ENCODE data around the gene RTBDN.

The RTBDN gene

GRCh38 chr19:12842511-12842910 lies 8.1 kb upstream of the RTBDN start:
- H3K4me3 ChIP-seq (ENCODE audit: low read depth, low read length) = no peak overlapping the region
- TF ChIP-seq CTCF (IDR thresholded peaks at IDR 0.05; ENCODE audit: low read depth, low read length, missing control alignments) = no peak
- in situ Hi-C loops (cut with HindIII; ENCODE audit: low sequenced_read_pairs) = no loop called here
- no peak for DNase-seq (ENCODE audit: low read depth)

GRCh38 chr19:12841094-12841493 lies 6.7 kb upstream of the RTBDN start:
- DNase-seq (ENCODE audit: low read depth) = no peak
- in situ Hi-C loops (cut with HindIII; ENCODE audit: low sequenced_read_pairs) = no loop called here
- TF ChIP-seq CTCF (IDR thresholded peaks at IDR 0.05; ENCODE audit: low read depth, low read length, missing control alignments) = no peak
- peak overlapping the region; percentile 21 for H3K4me3 ChIP-seq (ENCODE audit: low read depth, low read length)

GRCh38 chr19:12840091-12841079 lies 6.0 kb upstream of the RTBDN start:
- DNase-seq (ENCODE audit: low read depth) = no peak
- in situ Hi-C loops (cut with HindIII; ENCODE audit: low sequenced_read_pairs) = no loop called here
- TF ChIP-seq CTCF (IDR thresholded peaks at IDR 0.05; ENCODE audit: low read depth, low read length, missing control alignments) = no peak
- H3K4me3 ChIP-seq (ENCODE audit: low read depth, low read length) = peak overlapping the region; percentile 21

GRCh38 chr19:12838886-12839756 lies 4.7 kb upstream of the RTBDN start:
- no peak for TF ChIP-seq CTCF (IDR thresholded peaks at IDR 0.05; ENCODE audit: low read depth, low read length, missing control alignments)
- DNase-seq (ENCODE audit: low read depth) = no peak
- no peak overlapping the region for H3K4me3 ChIP-seq (ENCODE audit: low read depth, low read length)
- in situ Hi-C loops (cut with HindIII; ENCODE audit: low sequenced_read_pairs) = no loop called here

GRCh38 chr19:12838182-12838885 lies 4.0 kb upstream of the RTBDN start, which contains the start of gene MAST1:
Gene MAST1, plus strand, starts transcription at chr19:12838515. Its CDS starts 58 bp downstream, at chr19:12838573.
- in situ Hi-C loops (cut with HindIII; ENCODE audit: low sequenced_read_pairs) = no loop called here
- TF ChIP-seq CTCF (IDR thresholded peaks at IDR 0.05; ENCODE audit: low read depth, low read length, missing control alignments) = no peak
- H3K4me3 ChIP-seq (ENCODE audit: low read depth, low read length) = peak within 1 kb of the TSS; percentile 22
- DNase-seq (ENCODE audit: low read depth) = no peak

- in situ Hi-C loops (cut with HindIII; ENCODE audit: low sequenced_read_pairs) = no loop called here
- TF ChIP-seq CTCF (IDR thresholded peaks at IDR 0.05; ENCODE audit: low read depth, low read length, missing control alignments) = no peak
- H3K4me3 ChIP-seq (ENCODE audit: low read depth, low read length) = no peak overlapping the region
- DNase-seq (ENCODE audit: low read depth) = no peak
Observed at GRCh38 chr19:12837225-12837624, 2.8 kb upstream of the RTBDN start.

All from astrocyte of the cerebellum (primary cell).